K562 (cell line): ENCODE measurements around the gene C10orf71. TPM values are rescaled to one million over a fixed set of nuclear protein-coding genes. Genes with fewer than 3 reads are reported as not detected.
A peak's percentile ranks its signal among the peaks of the same experiment; 100 is the strongest.

Experiments used
- ATAC-seq: fragments of 200-7000 bp; cut with Tn5 transposase; 3 replicates; pipeline ENCODE4 v1.9.1; 2020; ENCODE audit warnings: moderate library complexity
- BruUV-seq: library from RNA; stranded (reverse); fragments of 400-500 nt; replicated peaks from 2 replicates; lab custom pipeline; 2021; lab: Mats Ljungman, UMichigan
- CTCF ChIA-PET: fragments of 300-600 bp; formaldehyde crosslinking; extraction: SDS; loops from one replicate; lab custom pipeline; 2021; ENCODE audit warnings: low intra/inter-chr PET ratio; lab: Yijun Ruan, JAX
- POLR2A ChIA-PET: fragments of 300-600, 350-650 bp; sonication (Branson Sonifier 250); formaldehyde crosslinking; extraction: SDS; loops from one replicate; lab custom pipeline; 2021; ENCODE audit warnings: antibody characterized with exemption, inconsistent platforms; lab: Yijun Ruan, JAX
- DNase-seq, 4 experiments: peaks; one replicate each; pipeline versions ENCODE4 v3.0.0 to v3.0.0-alpha.2; 2011 to 2018; ENCODE audit warnings: low spot score in 3 of 4, mixed read lengths in 3 of 4; ENCODE audit errors: extremely low read depth in 1 of 4
- FAIRE-seq: peaks from 2 replicates; lab custom pipeline; 2011; peaks lifted over from hg19 to GRCh38; lab: Jason Lieb, UNC
- H2AFZ ChIP-seq: 2 replicates; pipeline ENCODE4 v1.6.0; 2011; ENCODE audit warnings: low read depth, low read length, control low read depth, inconsistent platforms
- H3K27ac ChIP-seq: fragments of 200-600 bp; 3 replicates; pipeline ENCODE4 v1.8.0; 2011; ENCODE audit warnings: low read depth, mild to moderate bottlenecking, control low read depth, inconsistent platforms, low read length, moderate library complexity, mixed read lengths; ENCODE audit errors: extremely low read depth
- H3K27me3 ChIP-seq, 2 experiments: fragments of 300-600 bp in 1 of 2; 2 replicates in 1 of 2; 3 replicates in 1 of 2; pipeline versions ENCODE4 v1.6.0 to v1.8.0; 2011; ENCODE audit warnings: inconsistent platforms in 2 of 2, low read length in 2 of 2, mild to moderate bottlenecking in 1 of 2, mixed read lengths in 1 of 2, moderate library complexity in 1 of 2; ENCODE audit not compliant: control insufficient read depth in 2 of 2, insufficient read depth in 2 of 2
- H3K36me3 ChIP-seq: fragments of 300-600 bp; 3 replicates; pipeline ENCODE4 v1.8.0; 2011; ENCODE audit warnings: mild to moderate bottlenecking, low read length, inconsistent platforms; ENCODE audit not compliant: control insufficient read depth, insufficient read depth
- H3K4me1 ChIP-seq, 2 experiments: fragments of 200-600 bp in 1 of 2; replicated peaks in 1 of 2; 2 replicates in 1 of 2; 3 replicates in 1 of 2; pipeline versions ENCODE4 v1.5.1 to v1.8.0; 2011; ENCODE audit warnings: inconsistent platforms in 2 of 2, low read length in 2 of 2, mild to moderate bottlenecking in 1 of 2, mixed read lengths in 1 of 2, moderate library complexity in 1 of 2; ENCODE audit not compliant: control insufficient read depth in 2 of 2, insufficient read depth in 2 of 2
- H3K4me2 ChIP-seq: 2 replicates; pipeline ENCODE4 v1.6.1; 2011; ENCODE audit warnings: low read length, control low read depth, inconsistent platforms, mixed read lengths; ENCODE audit not compliant: insufficient read depth
- H3K4me3 ChIP-seq: fragments of 200-600 bp; sonication (generic), shearing (Covaris generic); 2 replicates; pipeline ENCODE4 v1.5.1; 2016; ENCODE audit warnings: control low read depth, inconsistent platforms
- H3K79me2 ChIP-seq: fragments of 200-600 bp; 3 replicates; pipeline ENCODE4 v1.8.0; 2011; ENCODE audit warnings: low read length, inconsistent platforms; ENCODE audit not compliant: control insufficient read depth, insufficient read depth
- H3K9ac ChIP-seq, 2 experiments: 2 replicates each; pipeline versions ENCODE4 v1.6.0 to v1.6.1; 2011; ENCODE audit warnings: low read depth in 2 of 2, low read length in 2 of 2, control low read depth in 1 of 2, inconsistent platforms in 1 of 2, mild to moderate bottlenecking in 1 of 2, mixed read lengths in 1 of 2; ENCODE audit not compliant: insufficient read depth in 1 of 2
- H3K9me1 ChIP-seq: one replicate; pipeline ENCODE4 v1.6.0; 2011; ENCODE audit warnings: inconsistent platforms, mild to moderate bottlenecking, low read length, moderate library complexity; ENCODE audit not compliant: control insufficient read depth, insufficient read depth
- H3K9me3 ChIP-seq: replicated peaks from 2 replicates; pipeline ENCODE4 v1.5.1; 2011; ENCODE audit warnings: low read depth, low read length, inconsistent platforms; ENCODE audit not compliant: control insufficient read depth, insufficient read depth
- H4K20me1 ChIP-seq: replicated peaks from 2 replicates; pipeline ENCODE4 v1.6.1; 2011; ENCODE audit warnings: low read length, inconsistent platforms, mixed read lengths; ENCODE audit not compliant: control insufficient read depth, insufficient read depth
- ARHGAP35 ChIP-seq: fragments of 450-650 bp; IDR thresholded peaks from 2 replicates; pipeline ENCODE4 v1.6.1; 2018; ENCODE audit not compliant: partially characterized antibody
- BCOR ChIP-seq: fragments of 450-650 bp; IDR thresholded peaks from 2 replicates; pipeline ENCODE4 v1.6.1; 2016
- CC2D1A ChIP-seq: fragments of 450-650 bp; IDR thresholded peaks from 2 replicates; pipeline ENCODE4 v1.6.1; 2017; ENCODE audit warnings: mild to moderate bottlenecking
- CREB5 ChIP-seq: fragments of 250-450 bp; sonication (Bioruptor Pico); IDR thresholded peaks from 2 replicates; pipeline ENCODE4 v1.5.0; 2020; ENCODE audit warnings: mild to moderate bottlenecking
- FUS ChIP-seq: fragments of 200-400 bp; formaldehyde crosslinking; optimal IDR thresholded peaks from 2 replicates; pipeline ENCODE3; 2017; ENCODE audit warnings: low read depth, low read length
- HNRNPK ChIP-seq: fragments of 200-400 bp; formaldehyde crosslinking; IDR thresholded peaks from one replicate; pipeline ENCODE4 v1.6.1; 2018; ENCODE audit warnings: mild to moderate bottlenecking, low read depth, low read length; ENCODE audit not compliant: poor library complexity, severe bottlenecking
- KDM1A ChIP-seq, 2 experiments: fragments of 450-650 bp; IDR thresholded peaks; 2 replicates each; pipeline ENCODE4 v1.6.1; 2016; ENCODE audit warnings: mild to moderate bottlenecking in 2 of 2
- MCM7 ChIP-seq, 2 experiments: fragments of 450-650 bp; IDR thresholded peaks; 2 replicates each; pipeline ENCODE4 v1.6.1; 2016 to 2018
- NFYB ChIP-seq: IDR thresholded peaks from 2 replicates; pipeline ENCODE4 v1.6.1; 2011; ENCODE audit warnings: mild to moderate bottlenecking, moderate library complexity; ENCODE audit not compliant: insufficient read length; ENCODE audit errors: extremely low read depth
- PML ChIP-seq: IDR thresholded peaks from 2 replicates; pipeline ENCODE4 v1.6.1; 2012; ENCODE audit warnings: low read length, inconsistent platforms
- PRMT5 ChIP-seq: sonication (generic); formaldehyde crosslinking; IDR thresholded peaks from 2 replicates; pipeline ENCODE4 v1.5.0; 2020; ENCODE audit warnings: missing genetic modification reagents
- PTTG1 ChIP-seq: fragments of 450-650 bp; IDR thresholded peaks from 2 replicates; pipeline ENCODE4 v1.6.1; 2016; ENCODE audit warnings: low read depth, mild to moderate bottlenecking, missing genetic modification characterization, missing compliant biosample characterization
- RHOXF2B ChIP-seq: fragments of 250-450 bp; sonication (Bioruptor Pico); conservative IDR thresholded peaks from 2 replicates; pipeline ENCODE4 v1.5.1; 2021
- SMARCA5 ChIP-seq: fragments of 450-650 bp; IDR thresholded peaks from 2 replicates; pipeline ENCODE4 v1.6.1; 2016
- WHSC1 ChIP-seq: IDR thresholded peaks from one replicate; pipeline ENCODE4 v1.6.1; 2012; ENCODE audit warnings: low read length, control low read depth, inconsistent platforms
- ZBTB33 ChIP-seq: sonication (generic); formaldehyde crosslinking; IDR thresholded peaks from 2 replicates; pipeline ENCODE4 v1.8.1; 2023; ENCODE audit warnings: mild to moderate bottlenecking, missing genetic modification reagents
- ZBTB9 ChIP-seq: fragments of 450-650 bp; formaldehyde crosslinking; IDR thresholded peaks from 2 replicates; pipeline ENCODE4 v1.4.0; 2020; ENCODE audit warnings: mild to moderate bottlenecking, moderate library complexity
- ZFP36 ChIP-seq: fragments of 150-350 bp; IDR thresholded peaks from 2 replicates; pipeline ENCODE4 v1.6.1; 2018; ENCODE audit warnings: low read length, low read depth; ENCODE audit not compliant: partially characterized antibody
- ZNF124 ChIP-seq: sonication (generic); formaldehyde crosslinking; IDR thresholded peaks from 2 replicates; pipeline ENCODE4 v1.8.1; 2022; ENCODE audit warnings: missing genetic modification reagents
- ZNF668 ChIP-seq: fragments of 250-450 bp; sonication (Bioruptor Pico); IDR thresholded peaks from 2 replicates; pipeline ENCODE4 v1.8.0; 2022; ENCODE audit warnings: mild to moderate bottlenecking, inconsistent platforms
- ZNF79 ChIP-seq: fragments of 250-450 bp; sonication (Bioruptor Pico); IDR thresholded peaks from 2 replicates; pipeline ENCODE4 v1.4.0; 2020; ENCODE audit warnings: low read depth, mild to moderate bottlenecking, moderate library complexity
- ZSCAN32 ChIP-seq: fragments of 450-650 bp; formaldehyde crosslinking; IDR thresholded peaks from 2 replicates; pipeline ENCODE4 v1.4.0; 2020; ENCODE audit warnings: mild to moderate bottlenecking, moderate library complexity
- WGBS: fragments of 100-300 bp; shearing (Covaris generic); methylation state at CpG from one replicate; pipeline ENCODE4 v1.1.6; 2016; ENCODE audit warnings: low coverage, mixed read lengths; ENCODE audit not compliant: insufficient coverage; ENCODE audit errors: missing lambda C conversion rate; 5-methylcytosine and 5-hydroxymethylcytosine counted together
- in situ Hi-C: fragments of 300-500 bp; cut with MboI; formaldehyde crosslinking; loops from 4 replicates; pipeline ENCODE4 v1.15.0; 2018; ENCODE audit warnings: inconsistent platforms, mixed read lengths
- intact Hi-C: fragments of 100-400 bp; cut with micrococcal nuclease; formaldehyde crosslinking; loops from 2 replicates; pipeline ENCODE4 v1.14.2; 2022
- polyA plus RNA-seq, 8 experiments: library from polyadenylated mRNA; depleted of rRNA in 4 of 8; stranded (reverse) in 5 of 8; unstranded in 3 of 8; fragments of >200 nt; fragmentation: Nextera tagmentation in 2 of 8; fragmentation: Illumina TruSeq in 1 of 8; extraction: Ambion mirVana in 2 of 8; extraction: Trizol in 1 of 8; gene quantifications; 2 replicates each; pipeline versions ENCODE4 v1.2.1 to v1.2.3, GENCODE V29; 2011 to 2014; ENCODE audit warnings: inconsistent platforms in 1 of 8, missing spikeins in 1 of 8
- total RNA-seq, 7 experiments: library from RNA; depleted of rRNA in 6 of 7; stranded (reverse); fragments of >200 nt in 6 of 7; fragmentation: Illumina TruSeq in 2 of 7; extraction: Trizol in 2 of 7; gene quantifications; 2 replicates each; pipeline versions ENCODE4 v1.2.1 to v1.2.3, GENCODE V29; 2011 to 2021; ENCODE audit warnings: low replicate concordance in 1 of 7

The C10orf71 gene
- total and polyA plus RNA-seq, 9 of the 15 experiments (the other 6 are each of a cell fraction or from before 2014, with no cell fraction given) = 0.06 to 4.5 (median 1.3) TPM

GRCh38 chr10:49304137-49304536 is 5.2 kb downstream of the C10orf71 start:
- Histone ChIP-seq H4K20me1 (no peaks in the 10 kb centered on the region), H3K36me3 (peaks cover 5% of the 10 kb centered on the region; the same call in 2 of the 3 replicates), H3K4me3 (no peak overlapping the region), H3K9me1 (no peaks in the 10 kb centered on the region), H3K4me1 (peaks cover 26 to 36% of the 10 kb centered on the region in 2 experiments; a peak in 4 of 5 replicates), H3K79me2 (peaks cover 24% of the 10 kb centered on the region), H3K27ac (no peak overlapping the region), H3K27me3 (no peaks in the 10 kb centered on the region), H3K9me3 (no peaks in the 10 kb centered on the region), H2AFZ (no peak overlapping the region), H3K4me2 (no peak overlapping the region), H3K9ac (peak overlapping the region in 1 of 2 experiments; percentile 65; a peak in 1 of 4 replicates)
- ChIA-PET CTCF (no interaction called here), POLR2A (interaction anchor here (0.6 to 1.2 kb wide), 6 partner anchors 13 to 402 kb away, joined by 3 to 4 read pairs (median 4); no protein-coding TSS in a partner anchor)
- in situ Hi-C loops = no loop called here
- no peak for ATAC-seq
- no peak for FAIRE-seq
- BruUV-seq = no TSS peak
- intact Hi-C loops = loop anchor here (5.0 kb wide), 1 partner anchor 87 kb away; no protein-coding TSS in a partner anchor
- no peak for DNase-seq
- WGBS = 72% methylated on average over 5 of the region's 5 CpGs
- TF ChIP-seq ZBTB9 (no peak), ZBTB33 (CRISPR knock-in tag) (no peak), KDM1A (IDR thresholded peaks at IDR 0.05) (0 out of 4 replicates have a peak, but pooled peaks of 1 of the 2 experiments have one; percentile 46), HNRNPK (no peak), ZSCAN32 (CRISPR knock-in tag) (no peak), BCOR (peak; percentile 87), ZNF79 (no peak), PML (no peak), WHSC1 (no peak), CREB5 (no peak), RHOXF2B (CRISPR knock-in tag) (no peak), ARHGAP35 (no peak), ZNF668 (CRISPR knock-in tag) (no peak), MCM7 (IDR thresholded peaks at IDR 0.05) (no peak), PRMT5 (CRISPR knock-in tag) (no peak), CC2D1A (no peak), NFYB (no peak), ZFP36 (peak; percentile 81), SMARCA5 (peak; percentile 75), ZNF124 (CRISPR knock-in tag) (no peak), PTTG1 (tag) (no peak), FUS (no peak)
